ENCODE data around the gene FBXW7. TPM values are rescaled to one million over a fixed set of nuclear protein-coding genes. Genes with fewer than 3 reads are reported as not detected.
A peak's percentile ranks its signal among the peaks of the same experiment; 100 is the strongest.

FBXW7 gene
- total RNA-seq, 6 experiments from 2014 or later = 12.9 to 25.5 (median 17.6) TPM

DNA sequence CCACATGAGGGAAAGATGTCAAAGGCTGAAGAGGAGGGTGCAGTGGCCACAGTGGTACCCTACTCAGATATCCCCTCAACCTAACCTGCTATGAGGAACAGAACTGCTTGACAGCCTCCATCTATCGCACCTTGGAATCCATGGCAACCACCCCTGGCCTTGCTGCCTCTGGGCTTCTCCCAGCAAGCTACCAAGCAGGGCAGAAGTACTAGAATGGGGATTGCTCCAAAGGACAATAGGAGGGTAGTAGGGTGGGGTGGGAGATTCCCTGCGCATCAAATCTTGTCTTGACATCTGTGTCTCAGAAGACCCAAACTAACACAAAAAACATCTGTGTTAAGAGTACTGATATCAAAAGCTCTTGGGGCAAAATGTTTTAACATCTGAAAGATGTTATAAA is 118.2 kb downstream of the FBXW7 start:
- peak in 1 of 3 donors; percentile 18 for DNase-seq
- Histone ChIP-seq H3K4me3 (no peak overlapping the region), H3K9me3 (no peaks in the 10 kb centered on the region), H3K36me3 (no peaks in the 10 kb centered on the region), H3K27ac (no peak overlapping the region), H3K27me3 (no peaks in the 10 kb centered on the region), H3K4me1 (no peaks in the 10 kb centered on the region)
- 100% methylated on average over 1 of the region's 2 CpGs for WGBS (ENCODE audit: insufficient coverage, low coverage, low lambda C conversion rate, missing lambda C conversion rate)
- ATAC-seq = no peak
- intact Hi-C loops (cut with DNase I) = no loop called here
- TF ChIP-seq, protein P1, sequence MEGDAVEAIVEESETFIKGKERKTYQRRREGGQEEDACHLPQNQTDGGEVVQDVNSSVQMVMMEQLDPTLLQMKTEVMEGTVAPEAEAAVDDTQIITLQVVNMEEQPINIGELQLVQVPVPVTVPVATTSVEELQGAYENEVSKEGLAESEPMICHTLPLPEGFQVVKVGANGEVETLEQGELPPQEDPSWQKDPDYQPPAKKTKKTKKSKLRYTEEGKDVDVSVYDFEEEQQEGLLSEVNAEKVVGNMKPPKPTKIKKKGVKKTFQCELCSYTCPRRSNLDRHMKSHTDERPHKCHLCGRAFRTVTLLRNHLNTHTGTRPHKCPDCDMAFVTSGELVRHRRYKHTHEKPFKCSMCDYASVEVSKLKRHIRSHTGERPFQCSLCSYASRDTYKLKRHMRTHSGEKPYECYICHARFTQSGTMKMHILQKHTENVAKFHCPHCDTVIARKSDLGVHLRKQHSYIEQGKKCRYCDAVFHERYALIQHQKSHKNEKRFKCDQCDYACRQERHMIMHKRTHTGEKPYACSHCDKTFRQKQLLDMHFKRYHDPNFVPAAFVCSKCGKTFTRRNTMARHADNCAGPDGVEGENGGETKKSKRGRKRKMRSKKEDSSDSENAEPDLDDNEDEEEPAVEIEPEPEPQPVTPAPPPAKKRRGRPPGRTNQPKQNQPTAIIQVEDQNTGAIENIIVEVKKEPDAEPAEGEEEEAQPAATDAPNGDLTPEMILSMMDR (IDR thresholded peaks at IDR 0.05) = no peak
- no peak for TF ChIP-seq POLR2A (IDR thresholded peaks at IDR 0.05)

DNA sequence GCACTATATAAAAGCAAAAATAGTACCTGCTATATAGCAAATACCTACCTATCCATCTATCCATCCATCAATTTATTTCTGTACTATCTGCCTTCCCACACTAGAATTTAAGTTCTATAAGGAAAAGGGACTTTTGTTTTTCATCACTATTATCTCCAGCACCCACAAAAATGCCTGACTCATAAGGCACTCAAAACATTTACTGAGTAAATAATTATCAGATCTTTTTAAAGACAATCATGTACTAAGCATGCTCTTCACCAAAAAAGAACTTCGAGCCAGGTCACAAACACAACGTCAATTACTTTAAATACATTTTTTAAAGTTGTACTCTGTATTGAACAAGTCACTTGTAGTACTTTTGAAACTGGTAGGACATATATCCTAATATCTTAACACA is 119.9 kb downstream of the FBXW7 start:
- no peaks in the 10 kb centered on the region for H3K27me3 ChIP-seq
- H3K36me3 ChIP-seq = no peaks in the 10 kb centered on the region
- no peaks in the 10 kb centered on the region for H3K4me1 ChIP-seq
- TF ChIP-seq, protein P1 (IDR thresholded peaks at IDR 0.05) = no peak
- no peak for TF ChIP-seq POLR2A (IDR thresholded peaks at IDR 0.05)
- H3K4me3 ChIP-seq = no peak overlapping the region
- intact Hi-C loops (cut with DNase I) = no loop called here
- H3K27ac ChIP-seq = no peak overlapping the region
- ATAC-seq = no peak
- no peaks in the 10 kb centered on the region for H3K9me3 ChIP-seq
- no peak for DNase-seq
- WGBS (ENCODE audit: insufficient coverage, low coverage, low lambda C conversion rate, missing lambda C conversion rate) = 43% methylated on average over 2 of the region's 2 CpGs

DNA sequence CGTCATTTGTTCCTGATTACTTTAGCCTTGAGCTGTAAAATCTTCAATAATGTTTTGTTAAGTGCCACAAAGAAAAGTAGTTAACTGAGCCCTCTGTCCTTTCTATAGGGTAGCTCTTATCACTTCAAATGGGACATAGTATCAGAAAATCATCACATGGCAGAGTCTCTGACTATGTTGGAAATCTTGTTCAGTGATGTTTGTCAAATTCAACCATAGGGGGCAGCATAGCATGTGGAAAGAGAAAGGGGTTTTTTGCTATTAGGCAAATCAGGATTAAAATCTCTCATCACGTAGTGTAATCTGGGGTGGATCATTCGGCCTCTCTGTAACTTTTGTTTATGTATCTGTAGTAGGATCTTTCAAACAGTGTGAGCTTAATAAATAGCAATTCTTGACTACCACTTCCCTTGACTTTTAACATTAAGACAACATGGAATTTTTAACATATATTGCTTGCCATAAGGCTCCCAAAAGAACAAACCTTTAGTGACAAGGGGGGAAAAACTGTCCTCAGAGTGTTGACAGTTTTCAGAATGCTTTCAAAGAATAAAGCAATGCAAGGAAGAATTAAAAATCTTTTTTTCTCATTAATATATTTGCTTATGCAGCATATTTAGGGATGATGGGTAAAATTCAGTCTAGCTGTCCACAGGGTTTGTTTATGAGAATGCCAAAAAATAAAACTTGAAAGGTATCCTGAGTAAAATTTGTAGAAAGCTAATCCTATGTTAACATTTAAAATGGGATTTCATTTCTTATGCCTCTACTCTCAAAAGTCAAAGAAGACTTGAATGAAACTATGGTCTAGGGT is 127.2 kb downstream of the FBXW7 start:
- ATAC-seq = peak; percentile 54 to 82 (median 66)
- DNase-seq = no peak

DNA sequence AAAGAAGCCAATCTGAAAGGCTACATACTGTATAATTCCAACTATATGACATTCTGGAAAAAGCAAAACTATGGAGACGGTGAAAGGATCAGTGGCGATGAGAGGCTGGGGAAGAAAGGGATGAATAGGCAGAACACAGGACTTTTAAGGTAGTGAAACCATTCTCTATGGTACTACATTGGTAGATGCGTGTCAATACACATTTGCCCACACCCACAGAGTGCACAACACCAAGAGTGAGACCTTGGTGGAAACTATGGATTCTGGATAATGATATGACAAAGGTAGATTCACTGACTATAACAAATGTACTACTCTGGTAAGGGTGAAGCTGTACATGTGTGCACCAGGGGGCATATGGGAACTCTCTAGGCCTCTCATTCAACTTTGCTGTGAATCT is 134.5 kb downstream of the FBXW7 start:
- TF ChIP-seq, protein P1 (IDR thresholded peaks at IDR 0.05) = no peak
- no peak for TF ChIP-seq POLR2A (IDR thresholded peaks at IDR 0.05)
- Histone ChIP-seq H3K27me3 (no peaks in the 10 kb centered on the region), H3K36me3 (no peaks in the 10 kb centered on the region), H3K9me3 (no peaks in the 10 kb centered on the region), H3K4me1 (no peaks in the 10 kb centered on the region), H3K4me3 (no peak overlapping the region), H3K27ac (no peak overlapping the region)
- DNase-seq = no peak
- WGBS (ENCODE audit: insufficient coverage, low coverage, low lambda C conversion rate, missing lambda C conversion rate) = 85% methylated on average over 3 of the region's 3 CpGs
- intact Hi-C loops (cut with DNase I) = no loop called here
- ATAC-seq = no peak

More for the DNA sequence above, 127.2 kb downstream of the FBXW7 start:
- intact Hi-C loops (cut with DNase I) = no loop called here
- no peaks in the 10 kb centered on the region for H3K4me1 ChIP-seq
- no peaks in the 10 kb centered on the region for H3K36me3 ChIP-seq
- H3K27me3 ChIP-seq = no peaks in the 10 kb centered on the region
- no peak overlapping the region for H3K4me3 ChIP-seq
- H3K9me3 ChIP-seq = no peaks in the 10 kb centered on the region
- WGBS (ENCODE audit: insufficient coverage, low coverage, low lambda C conversion rate, missing lambda C conversion rate) = 54% methylated on average over 3 of the region's 3 CpGs
- TF ChIP-seq POLR2A (IDR thresholded peaks at IDR 0.05) = no peak
- TF ChIP-seq, protein P1 (IDR thresholded peaks at IDR 0.05) = peak; percentile 50 to 62 (median 59)
- H3K27ac ChIP-seq = no peak overlapping the region
